GM21390 (cell line): ENCODE measurements around the gene ABCC10.
A peak's percentile ranks its signal among the peaks of the same experiment; 100 is the strongest.

Source experiments
- ATAC-seq: cut with Tn5 transposase; IDR thresholded peaks from one replicate; pipeline ENCODE4 v1.9.1; 2021; ENCODE audit not compliant: unreplicated experiment

Gene ABCC10

GRCh38 chr6:43467752-43468151 lies 40.4 kb downstream of the ABCC10 start:
- no peak for ATAC-seq

GRCh38 chr6:43468240-43468639 lies 40.9 kb downstream of the ABCC10 start:
- ATAC-seq = no peak

- ATAC-seq = no peak
These were observed 41.7 kb downstream of the ABCC10 start for GRCh38 chr6:43468748-43469681.

GRCh38 chr6:43469947-43470346 lies 42.6 kb downstream of the ABCC10 start:
- ATAC-seq = no peak

- no peak for ATAC-seq
These were observed 44.1 kb downstream of the ABCC10 start for GRCh38 chr6:43471399-43471798.

GRCh38 chr6:43472515-43472914 lies 45.2 kb downstream of the ABCC10 start:
- no peak for ATAC-seq

- ATAC-seq = no peak
These were observed 48.2 kb downstream of the ABCC10 start for GRCh38 chr6:43475516-43475915.

GRCh38 chr6:43476746-43477145 lies 49.4 kb downstream of the ABCC10 start:
- no peak for ATAC-seq

GRCh38 chr6:43477235-43478007 lies 50.1 kb downstream of the ABCC10 start, which contains the start of gene TJAP1:
TSS of gene TJAP1 (plus strand) at chr6:43477570. CDS start at chr6:43499002, 21,432 bp downstream.
- peak; percentile 97 for ATAC-seq

- no peak for ATAC-seq
These were observed 50.6 kb downstream of the ABCC10 start for GRCh38 chr6:43478008-43478372.

- no peak for ATAC-seq
These were observed 53.7 kb downstream of the ABCC10 start for GRCh38 chr6:43481075-43481474.

- ATAC-seq = no peak
These were observed 54.4 kb downstream of the ABCC10 start for GRCh38 chr6:43481591-43482236.

- ATAC-seq = no peak
These were observed 61.4 kb downstream of the ABCC10 start for GRCh38 chr6:43488667-43489276.

- ATAC-seq = no peak
These were observed 62.1 kb downstream of the ABCC10 start for GRCh38 chr6:43489277-43490072.

GRCh38 chr6:43490523-43490939 lies 63.2 kb downstream of the ABCC10 start:
- no peak for ATAC-seq

- no peak for ATAC-seq
These were observed 64.7 kb downstream of the ABCC10 start for GRCh38 chr6:43491750-43492661.

GRCh38 chr6:43492673-43493072 lies 65.3 kb downstream of the ABCC10 start:
- no peak for ATAC-seq

- no peak for ATAC-seq
These were observed 65.9 kb downstream of the ABCC10 start for GRCh38 chr6:43493230-43493629.

GRCh38 chr6:43493833-43494232 lies 66.5 kb downstream of the ABCC10 start:
- ATAC-seq = no peak
